Smooth muscle cell (in vitro differentiated cells): Measurements from ENCODE around the gene RNU2-1. TPM values are rescaled to one million over a fixed set of nuclear protein-coding genes. Genes with fewer than 3 reads are reported as not detected.
"Not testable (repeated sequence)": the region's sequence is repeated elsewhere in the genome, so short reads cannot be mapped to it uniquely, and the experiment has no call there.

ENCODE experiments used
- DNase-seq: peaks from one replicate; lab custom pipeline; 2025; ENCODE audit not compliant: unreplicated experiment; lab: John Stamatoyannopoulos, UW
- H2AFZ ChIP-seq: fragments of 200-600 bp; sonication (generic); 2 replicates; pipeline ENCODE4 v1.6.0; 2016; ENCODE audit warnings: antibody characterized with exemption, low read depth, mild to moderate bottlenecking
- H3F3A ChIP-seq: fragments of 200-600 bp; sonication (generic); 2 replicates; pipeline ENCODE4 v1.6.0; 2017; ENCODE audit warnings: antibody characterized with exemption, low read depth
- H3K27ac ChIP-seq: fragments of 200-600 bp; sonication (generic); 2 replicates; pipeline ENCODE4 v1.5.1; 2016; ENCODE audit warnings: low read depth, mild to moderate bottlenecking
- H3K27me3 ChIP-seq: fragments of 200-600 bp; sonication (generic); 2 replicates; pipeline ENCODE4 v1.6.1; 2016; ENCODE audit warnings: low read depth, mild to moderate bottlenecking
- H3K36me3 ChIP-seq: fragments of 200-600 bp; sonication (generic); 2 replicates; pipeline ENCODE4 v1.5.1; 2016; ENCODE audit warnings: low read depth
- H3K4me1 ChIP-seq: fragments of 200-600 bp; sonication (generic); 2 replicates; pipeline ENCODE4 v1.5.1; 2016; ENCODE audit warnings: low read depth
- H3K4me2 ChIP-seq: fragments of 200-600 bp; sonication (generic); 2 replicates; pipeline ENCODE4 v1.6.0; 2016; ENCODE audit warnings: mild to moderate bottlenecking
- H3K4me3 ChIP-seq: fragments of 200-600 bp; sonication (generic); 2 replicates; pipeline ENCODE4 v1.5.1; 2016; ENCODE audit warnings: mild to moderate bottlenecking
- H3K79me2 ChIP-seq: fragments of 200-600 bp; sonication (generic); 2 replicates; pipeline ENCODE4 v1.6.0; 2016; ENCODE audit warnings: low read depth, mild to moderate bottlenecking
- H3K9ac ChIP-seq: fragments of 200-600 bp; sonication (generic); 2 replicates; pipeline ENCODE4 v1.6.0; 2016; ENCODE audit warnings: low read depth
- H3K9me3 ChIP-seq: fragments of 200-600 bp; sonication (generic); replicated peaks from 2 replicates; pipeline ENCODE4 v1.5.1; 2016; ENCODE audit warnings: low read depth
- H4K20me1 ChIP-seq: fragments of 200-600 bp; sonication (generic); 2 replicates; pipeline ENCODE4 v1.6.0; 2016; ENCODE audit warnings: low read depth
- WGBS: methylation state at CpG from one replicate; pipeline ENCODE4 v1.1.7; 2016; ENCODE audit warnings: low lambda C conversion rate; 5-methylcytosine and 5-hydroxymethylcytosine counted together
- polyA plus RNA-seq: library from polyadenylated mRNA; unstranded; fragments of >200 nt; fragmentation: Nextera tagmentation; extraction: Ambion mirVana; gene quantifications from 2 replicates; pipeline ENCODE4 v1.2.1, GENCODE V29; 2016
- total RNA-seq: library from RNA; depleted of rRNA; stranded (reverse); fragments of >200 nt; gene quantifications from 2 replicates; pipeline ENCODE4 v1.2.3, GENCODE V29; 2014
- TF ChIP-seq, protein P1 (sequence below): fragments of 200-600 bp; sonication (generic); IDR thresholded peaks from 2 replicates; pipeline ENCODE4 v1.5.1; 2017; ENCODE audit warnings: borderline replicate concordance, mild to moderate bottlenecking, antibody characterized with exemption; ENCODE audit not compliant: insufficient read depth, poor library complexity, severe bottlenecking

Gene RNU2-1
- total and polyA plus RNA-seq, 2 experiments from 2014 or later = 13.8 TPM; not detected in 1

GRCh38 chr17:43200127-43200526 lies 33.6 kb downstream of the RNU2-1 start:
- no peaks in the 10 kb centered on the region for H3F3A ChIP-seq

DNA sequence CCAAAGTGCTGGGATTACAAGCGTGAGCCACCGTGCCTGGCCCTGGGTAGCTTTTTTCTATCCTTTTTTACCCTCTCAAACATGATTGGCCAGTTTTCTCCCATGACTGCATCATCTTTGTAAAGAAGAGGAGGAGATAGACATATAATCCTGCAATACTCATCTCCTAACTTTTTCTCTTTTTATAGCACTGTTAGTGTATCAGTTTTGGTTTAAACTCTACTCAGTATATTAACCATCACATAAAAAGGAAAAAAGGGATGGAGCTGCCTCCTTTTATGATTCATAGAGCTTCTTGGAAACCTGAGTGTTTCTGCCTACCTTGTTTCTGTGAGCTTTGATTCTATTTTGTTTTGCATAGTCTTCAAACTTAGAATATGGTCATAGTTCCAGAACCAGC lies 34.1 kb downstream of the RNU2-1 start:
- Histone ChIP-seq H3K4me2 (no peak overlapping the region), H3F3A (no peaks in the 10 kb centered on the region), H3K9me3 (no peaks in the 10 kb centered on the region), H3K9ac (no peak overlapping the region), H3K79me2 (no peaks in the 10 kb centered on the region), H3K36me3 (peaks cover 32% of the 10 kb centered on the region), H3K4me3 (no peak overlapping the region), H2AFZ (no peak overlapping the region), H3K4me1 (no peaks in the 10 kb centered on the region), H3K27me3 (no peaks in the 10 kb centered on the region), H4K20me1 (no peaks in the 10 kb centered on the region), H3K27ac (no peak overlapping the region)
- 96% methylated on average over 2 of the region's 2 CpGs for WGBS
- no peak for DNase-seq
- TF ChIP-seq, protein P1, sequence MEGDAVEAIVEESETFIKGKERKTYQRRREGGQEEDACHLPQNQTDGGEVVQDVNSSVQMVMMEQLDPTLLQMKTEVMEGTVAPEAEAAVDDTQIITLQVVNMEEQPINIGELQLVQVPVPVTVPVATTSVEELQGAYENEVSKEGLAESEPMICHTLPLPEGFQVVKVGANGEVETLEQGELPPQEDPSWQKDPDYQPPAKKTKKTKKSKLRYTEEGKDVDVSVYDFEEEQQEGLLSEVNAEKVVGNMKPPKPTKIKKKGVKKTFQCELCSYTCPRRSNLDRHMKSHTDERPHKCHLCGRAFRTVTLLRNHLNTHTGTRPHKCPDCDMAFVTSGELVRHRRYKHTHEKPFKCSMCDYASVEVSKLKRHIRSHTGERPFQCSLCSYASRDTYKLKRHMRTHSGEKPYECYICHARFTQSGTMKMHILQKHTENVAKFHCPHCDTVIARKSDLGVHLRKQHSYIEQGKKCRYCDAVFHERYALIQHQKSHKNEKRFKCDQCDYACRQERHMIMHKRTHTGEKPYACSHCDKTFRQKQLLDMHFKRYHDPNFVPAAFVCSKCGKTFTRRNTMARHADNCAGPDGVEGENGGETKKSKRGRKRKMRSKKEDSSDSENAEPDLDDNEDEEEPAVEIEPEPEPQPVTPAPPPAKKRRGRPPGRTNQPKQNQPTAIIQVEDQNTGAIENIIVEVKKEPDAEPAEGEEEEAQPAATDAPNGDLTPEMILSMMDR = no peak

More at GRCh38 chr17:43200127-43200526, 33.6 kb downstream of the RNU2-1 start:
- H2AFZ ChIP-seq = no peak overlapping the region
- no peaks in the 10 kb centered on the region for H3K4me1 ChIP-seq
- no peaks in the 10 kb centered on the region for H3K9me3 ChIP-seq
- H3K36me3 ChIP-seq = peaks cover 27% of the 10 kb centered on the region
- H3K9ac ChIP-seq = no peak overlapping the region
- H4K20me1 ChIP-seq = no peaks in the 10 kb centered on the region
- H3K27ac ChIP-seq = no peak overlapping the region
- H3K79me2 ChIP-seq = no peaks in the 10 kb centered on the region
- H3K4me3 ChIP-seq = no peak overlapping the region
- TF ChIP-seq, protein P1 = no peak
- 93% methylated on average over 4 of the region's 4 CpGs for WGBS
- H3K4me2 ChIP-seq = no peak overlapping the region
- no peak for DNase-seq
- no peaks in the 10 kb centered on the region for H3K27me3 ChIP-seq

GRCh38 chr17:43193251-43193650 lies 40.5 kb downstream of the RNU2-1 start:
- 98% methylated on average over 5 of the region's 5 CpGs for WGBS
- no peaks in the 10 kb centered on the region for H3K9me3 ChIP-seq

GRCh38 chr17:43186656-43187055 lies 47.1 kb downstream of the RNU2-1 start:
- H2AFZ ChIP-seq, H3K4me3 ChIP-seq, H3K4me2 ChIP-seq, H3K27me3 ChIP-seq, H3K79me2 ChIP-seq, DNase-seq, H3K27ac ChIP-seq, H3F3A ChIP-seq, H3K4me1 ChIP-seq, H4K20me1 ChIP-seq, H3K9me3 ChIP-seq, H3K9ac ChIP-seq: not testable (repeated sequence)
- 98% methylated on average over 5 of the region's 5 CpGs for WGBS
- peaks cover 15% of the 10 kb centered on the region for H3K36me3 ChIP-seq

More at GRCh38 chr17:43193251-43193650, 40.5 kb downstream of the RNU2-1 start:
- DNase-seq = no peak
- Histone ChIP-seq H3K4me1 (no peaks in the 10 kb centered on the region), H3K4me2 (no peak overlapping the region), H4K20me1 (no peaks in the 10 kb centered on the region), H3K79me2 (no peaks in the 10 kb centered on the region), H3K27ac (no peak overlapping the region), H3K27me3 (no peaks in the 10 kb centered on the region), H3K36me3 (peaks cover 44% of the 10 kb centered on the region), H3F3A (no peaks in the 10 kb centered on the region), H3K9ac (no peak overlapping the region), H2AFZ (no peak overlapping the region), H3K4me3 (no peak overlapping the region)
- TF ChIP-seq, protein P1 = no peak
